HEK293 (cell line): ENCODE data around the gene MPHOSPH9.

ENCODE experiments used
- CTCF ChIA-PET: fragments of 350-600 bp; formaldehyde crosslinking; extraction: SDS; loops from one replicate; lab custom pipeline; 2021; ENCODE audit warnings: antibody characterized with exemption; lab: Yijun Ruan, JAX
- POLR2A ChIA-PET: fragments of 300-600 bp; formaldehyde crosslinking; extraction: SDS; loops from one replicate; lab custom pipeline; 2020; ENCODE audit warnings: antibody characterized with exemption, inconsistent platforms; lab: Yijun Ruan, JAX
- H3K27ac ChIP-seq: fragments of 200-500 bp; sonication (Bioruptor generic); 2 replicates; pipeline ENCODE4 v1.5.1; 2014; ENCODE audit warnings: low read depth, low read length, control low read depth, inconsistent platforms; ENCODE audit errors: extremely low read depth
- H3K36me3 ChIP-seq, 2 experiments: fragments of 200-500 bp in 1 of 2; sonication (Bioruptor generic) in 1 of 2; 1 replicate in 1 of 2; 2 replicates in 1 of 2; pipeline ENCODE4 v1.5.1; 2014 to 2017; ENCODE audit warnings: inconsistent platforms in 2 of 2, low read length in 2 of 2; ENCODE audit not compliant: control insufficient read depth in 2 of 2, insufficient read depth in 1 of 2
- H3K4me1 ChIP-seq: fragments of 200-500 bp; sonication (Bioruptor generic); 2 replicates; pipeline ENCODE4 v1.5.1; 2014; ENCODE audit warnings: mild to moderate bottlenecking, low read length, inconsistent platforms; ENCODE audit not compliant: control insufficient read depth, insufficient read depth
- H3K4me3 ChIP-seq: 2 replicates; pipeline ENCODE4 v1.5.1; 2011; ENCODE audit warnings: low read depth, mild to moderate bottlenecking, control low read depth, low read length, moderate library complexity
- H3K9me3 ChIP-seq: fragments of 200-500 bp; sonication (Bioruptor generic); 2 replicates; pipeline ENCODE4 v1.5.1; 2014; ENCODE audit warnings: low read depth, low read length, inconsistent platforms; ENCODE audit not compliant: control insufficient read depth, insufficient read depth
- EGR2 ChIP-seq: fragments of 450-650 bp; formaldehyde crosslinking; IDR thresholded peaks from 2 replicates; pipeline ENCODE4 v1.5.1; 2016; ENCODE audit warnings: low read depth, missing biosample characterization, missing genetic modification characterization
- PBX3 ChIP-seq: sonication (generic); formaldehyde crosslinking; IDR thresholded peaks from 2 replicates; pipeline ENCODE4 v1.8.1; 2022; ENCODE audit warnings: mild to moderate bottlenecking, moderate library complexity, missing genetic modification reagents
- PRDM1 ChIP-seq: fragments of 450-650 bp; formaldehyde crosslinking; IDR thresholded peaks from 2 replicates; pipeline ENCODE4; 2016; ENCODE audit warnings: missing biosample characterization, missing genetic modification characterization
- PRDM2 ChIP-seq: fragments of 450-650 bp; formaldehyde crosslinking; IDR thresholded peaks from 2 replicates; pipeline ENCODE4 v1.5.1; 2016; ENCODE audit warnings: missing biosample characterization, missing genetic modification characterization, borderline replicate concordance
- REPIN1 ChIP-seq: fragments of 450-650 bp; formaldehyde crosslinking; IDR thresholded peaks from 2 replicates; pipeline ENCODE4 v1.5.1; 2017; ENCODE audit warnings: missing biosample characterization, missing genetic modification characterization, low read depth
- SCRT2 ChIP-seq: fragments of 450-650 bp; formaldehyde crosslinking; IDR thresholded peaks from 2 replicates; pipeline ENCODE4 v1.5.1; 2016; ENCODE audit warnings: missing biosample characterization, missing genetic modification characterization
- SP2 ChIP-seq: fragments of 450-650 bp; formaldehyde crosslinking; IDR thresholded peaks from 2 replicates; pipeline ENCODE4 v1.5.1; 2016; ENCODE audit warnings: missing biosample characterization, missing genetic modification characterization
- WT1 ChIP-seq: fragments of 450-650 bp; formaldehyde crosslinking; IDR thresholded peaks from 2 replicates; pipeline ENCODE4 v1.5.1; 2016; ENCODE audit warnings: missing biosample characterization, missing genetic modification characterization
- ZNF23 ChIP-seq: fragments of 450-650 bp; formaldehyde crosslinking; IDR thresholded peaks from 2 replicates; pipeline ENCODE4 v1.5.1; 2016; ENCODE audit warnings: missing biosample characterization, missing genetic modification characterization, borderline replicate concordance
- ZNF266 ChIP-seq: fragments of 450-650 bp; formaldehyde crosslinking; IDR thresholded peaks from 2 replicates; pipeline ENCODE4 v1.5.1; 2016; ENCODE audit warnings: missing biosample characterization, missing genetic modification characterization, low read depth
- ZNF292 ChIP-seq: fragments of 450-650 bp; formaldehyde crosslinking; IDR thresholded peaks from 2 replicates; pipeline ENCODE4 v1.5.1; 2016; ENCODE audit warnings: low read depth, missing biosample characterization, missing genetic modification characterization, borderline replicate concordance
- ZNF354C ChIP-seq: fragments of 450-650 bp; formaldehyde crosslinking; IDR thresholded peaks from 2 replicates; pipeline ENCODE4 v1.5.1; 2016; ENCODE audit warnings: missing biosample characterization, missing genetic modification characterization, low read depth, borderline replicate concordance
- ZNF37A ChIP-seq: fragments of 450-650 bp; IDR thresholded peaks from 2 replicates; pipeline ENCODE4 v1.5.1; 2018; ENCODE audit warnings: missing biosample characterization, missing genetic modification characterization
- ZNF548 ChIP-seq: fragments of 450-650 bp; formaldehyde crosslinking; IDR thresholded peaks from 2 replicates; pipeline ENCODE4 v1.5.1; 2016; ENCODE audit warnings: missing biosample characterization, missing genetic modification characterization
- ZNF626 ChIP-seq: fragments of 450-650 bp; sonication (Bioruptor Pico); formaldehyde crosslinking; IDR thresholded peaks from 2 replicates; pipeline ENCODE4 v1.5.1; 2018; ENCODE audit warnings: missing biosample characterization, missing genetic modification characterization, inconsistent platforms
- ZNF791 ChIP-seq: fragments of 450-650 bp; formaldehyde crosslinking; IDR thresholded peaks from 2 replicates; pipeline ENCODE4 v1.5.1; 2016; ENCODE audit warnings: missing biosample characterization, missing genetic modification characterization
- ZNF792 ChIP-seq: fragments of 450-650 bp; formaldehyde crosslinking; IDR thresholded peaks from 2 replicates; pipeline ENCODE4 v1.5.1; 2016; ENCODE audit warnings: missing biosample characterization, missing genetic modification characterization
- ZSCAN18 ChIP-seq: fragments of 450-650 bp; formaldehyde crosslinking; IDR thresholded peaks from 2 replicates; pipeline ENCODE4 v1.5.1; 2016; ENCODE audit warnings: missing biosample characterization, missing genetic modification characterization
- ZSCAN5A ChIP-seq: fragments of 450-650 bp; formaldehyde crosslinking; IDR thresholded peaks from 2 replicates; pipeline ENCODE4 v1.5.1; 2016; ENCODE audit warnings: missing biosample characterization, missing genetic modification characterization

MPHOSPH9 gene

GRCh38 chr12:123160801-123161487 lies 72.0 kb downstream of the MPHOSPH9 start:
- Histone ChIP-seq H3K36me3 (peaks cover 62 to 73% of the 10 kb centered on the region in 2 experiments), H3K4me1 (no peaks in the 10 kb centered on the region), H3K27ac (no peak overlapping the region), H3K4me3 (no peak overlapping the region), H3K9me3 (no peaks in the 10 kb centered on the region)
- POLR2A ChIA-PET: interaction anchor here (2.2 kb wide), 1 partner anchor 72 kb away, joined by 8 read pairs; the partner anchor contains the start of genes MPHOSPH9 and MTRFR
- TF ChIP-seq ZNF548 (tag by site-specific recombination) (no peak), ZNF354C (tag by site-specific recombination) (no peak), ZSCAN18 (tag by site-specific recombination) (no peak), ZNF292 (tag by site-specific recombination) (no peak), PRDM2 (tag by site-specific recombination) (no peak)
- TF ChIP-seq, all 188 proteins: peak for 0
- CTCF ChIA-PET: interaction anchor here (0.6 kb wide), 1 partner anchor 77 kb away, joined by 5 read pairs; no protein-coding TSS in a partner anchor

- peaks cover 7% of the 10 kb centered on the region; the same call in 1 of the 2 replicates for H3K4me1 ChIP-seq
- H3K9me3 ChIP-seq: no peaks in the 10 kb centered on the region
- POLR2A ChIA-PET: interaction anchor here (0.6 to 3.3 kb wide), 5 partner anchors 39 to 923 kb away, joined by 4 to 15 read pairs (median 5); partner anchors contain the start of genes MPHOSPH9 and MTRFR
- peaks cover 19 to 24% of the 10 kb centered on the region in 2 experiments for H3K36me3 ChIP-seq
- no peak overlapping the region for H3K27ac ChIP-seq
- 0 out of 2 replicates have a peak, but pooled peaks have one; percentile 27 for TF ChIP-seq SCRT2 (tag by site-specific recombination)
- peak; percentile 83 for TF ChIP-seq PRDM1 (tag by site-specific recombination)
- no peak for TF ChIP-seq REPIN1 (tag by site-specific recombination)
- no peak for TF ChIP-seq ZSCAN5A (tag by site-specific recombination)
- CTCF ChIA-PET: interaction anchor here (0.7 to 1.5 kb wide), 2 partner anchors 30 to 110 kb away, joined by 4 read pairs; no protein-coding TSS in a partner anchor
- no peak overlapping the region for H3K4me3 ChIP-seq
Measured at GRCh38 chr12:123153906-123154305, 79.0 kb downstream of the MPHOSPH9 start.

- H3K9me3 ChIP-seq: no peaks in the 10 kb centered on the region
- peaks cover 13 to 24% of the 10 kb centered on the region in 2 experiments for H3K36me3 ChIP-seq
- ChIA-PET CTCF (interaction anchor here (1.5 to 1.8 kb wide), 2 partner anchors 85 to 109 kb away, joined by 4 to 5 read pairs; no protein-coding TSS in a partner anchor), POLR2A (interaction anchor here (3.3 kb wide), 1 partner anchor 80 kb away, joined by 15 read pairs; the partner anchor contains the start of genes MPHOSPH9 and MTRFR)
- H3K27ac ChIP-seq: no peak overlapping the region
- H3K4me3 ChIP-seq: no peak overlapping the region
- H3K4me1 ChIP-seq: peaks cover 7% of the 10 kb centered on the region; the same call in 1 of the 2 replicates
- TF ChIP-seq ZNF23 (no peak), ZNF791 (tag by site-specific recombination) (no peak), WT1 (no peak), EGR2 (tag by site-specific recombination) (0 out of 2 replicates have a peak, but pooled peaks have one; percentile 23), ZNF792 (tag by site-specific recombination) (no peak), PBX3 (CRISPR knock-in tag) (no peak), ZNF266 (tag by site-specific recombination) (no peak), SP2 (tag by site-specific recombination) (peak; percentile 33; the same call in 1 of the 2 replicates), ZNF626 (tag by site-specific recombination) (no peak), ZNF37A (no peak)
Measured at GRCh38 chr12:123152833-123153232, 80.1 kb downstream of the MPHOSPH9 start.
